Activated CD4-positive, alpha-beta T cell treated with anti-CD3 and anti-CD28 coated beads for 36 hours (primary cell): ENCODE measurements around the gene PPP5C. TPM values are rescaled to one million over a fixed set of nuclear protein-coding genes. Genes with fewer than 3 reads are reported as not detected.
"Not testable (repeated sequence)": the region's sequence is repeated elsewhere in the genome, so short reads cannot be mapped to it uniquely, and the experiment has no call there.

Experiments used
- ATAC-seq: fragments of 200-7000 bp; cut with Tn5 transposase; one replicate; pipeline ENCODE4 v1.10.0; 2021; ENCODE audit warnings: mild to moderate bottlenecking, moderate library complexity
- CTCF ChIA-PET: fragments of 350-600 bp; sonication (Branson Sonifier 250); formaldehyde crosslinking; loops from one replicate; lab custom pipeline; 2021; ENCODE audit warnings: antibody characterized with exemption; lab: Charles Lee
- POLR2A ChIA-PET: fragments of 350-600 bp; sonication (Branson Sonifier 250); formaldehyde crosslinking; loops from one replicate; lab custom pipeline; 2021; ENCODE audit warnings: antibody characterized with exemption, inconsistent platforms; lab: Charles Lee
- DNase-seq: peaks from one replicate; pipeline ENCODE4 v3.0.0-alpha.2; 2020
- H3K27ac Mint-ChIP-seq: one replicate; pipeline ENCODE4 v1.8.0; 2021; ENCODE audit warnings: mixed read lengths
- H3K27me3 Mint-ChIP-seq: one replicate; pipeline ENCODE4 v1.8.0; 2021; ENCODE audit warnings: mixed read lengths
- H3K36me3 Mint-ChIP-seq: one replicate; pipeline ENCODE4 v1.8.0; 2021; ENCODE audit warnings: low read depth, mixed read lengths
- H3K4me1 Mint-ChIP-seq: one replicate; pipeline ENCODE4 v1.8.0; 2021; ENCODE audit warnings: mixed read lengths
- H3K4me3 Mint-ChIP-seq: one replicate; pipeline ENCODE4 v1.8.0; 2021; ENCODE audit warnings: mild to moderate bottlenecking, moderate library complexity, mixed read lengths
- H3K9me3 Mint-ChIP-seq: one replicate; pipeline ENCODE4 v1.8.0; 2021; ENCODE audit warnings: low read depth, mixed read lengths
- intact Hi-C, 2 experiments: fragments of 100-400 bp; cut with DNase I in 1 of 2; cut with micrococcal nuclease in 1 of 2; formaldehyde crosslinking; loops; one replicate each; pipeline versions ENCODE4 v1.14.2 to v1.15.1; 2022 to 2024; cut with DNase I, micrococcal nuclease
- total RNA-seq, 2 experiments: library from RNA; stranded (reverse); gene quantifications; one replicate each; pipeline ENCODE4 v1.2.3, GENCODE V29; 2021

Gene PPP5C
- total RNA-seq, 2 experiments from 2014 or later: 100.0 to 129 TPM

DNA sequence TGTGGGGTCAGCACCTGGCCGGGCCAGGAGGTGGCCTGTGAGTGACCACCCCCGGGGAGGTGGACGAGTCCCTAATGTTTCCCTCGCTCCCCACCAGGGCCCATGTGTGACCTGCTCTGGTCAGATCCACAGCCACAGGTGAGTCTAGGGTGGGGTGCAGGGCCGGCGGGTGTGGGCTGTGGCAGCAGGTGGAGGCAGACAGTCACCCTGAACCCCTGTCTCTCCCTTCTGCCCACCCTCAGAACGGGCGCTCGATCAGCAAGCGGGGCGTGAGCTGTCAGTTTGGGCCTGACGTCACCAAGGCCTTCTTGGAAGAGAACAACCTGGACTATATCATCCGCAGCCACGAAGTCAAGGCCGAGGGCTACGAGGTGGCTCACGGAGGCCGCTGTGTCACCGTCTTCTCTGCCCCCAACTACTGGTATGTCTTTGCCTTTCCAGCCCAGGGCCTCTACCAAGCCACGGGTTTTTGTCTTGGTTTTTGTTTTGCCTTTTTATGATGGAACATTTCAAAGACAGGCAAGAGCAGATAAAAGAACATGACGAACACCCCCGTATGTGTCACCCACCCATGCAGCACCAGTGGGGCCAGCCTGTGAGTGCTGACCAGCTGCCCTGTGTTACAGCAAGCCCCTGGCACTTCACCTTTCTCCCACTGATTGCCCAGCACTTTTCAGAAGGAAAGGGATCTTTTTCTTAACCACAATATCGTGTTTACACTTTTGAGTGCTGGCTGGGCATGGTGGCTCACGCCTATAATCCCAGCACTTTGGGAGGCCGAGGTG, 41.6 kb downstream of the PPP5C start:
- no peaks in the 10 kb centered on the region for H3K27me3 Mint-ChIP-seq
- ATAC-seq (no peak), DNase-seq (no peak)
- CTCF ChIA-PET: interaction anchor here (0.6 kb wide), 1 partner anchor 127 kb away, joined by 3 read pairs; no protein-coding TSS in a partner anchor
- peaks cover 56% of the 10 kb centered on the region for H3K36me3 Mint-ChIP-seq
- POLR2A ChIA-PET: interaction anchor here (1.1 kb wide), 1 partner anchor 711 kb away, joined by 6 read pairs; no protein-coding TSS in a partner anchor
- no peaks in the 10 kb centered on the region for H3K9me3 Mint-ChIP-seq
- no peak overlapping the region for H3K27ac Mint-ChIP-seq
- no peaks in the 10 kb centered on the region for H3K4me1 Mint-ChIP-seq
- intact Hi-C loops: no loop called here
- H3K4me3 Mint-ChIP-seq: no peak overlapping the region

DNA sequence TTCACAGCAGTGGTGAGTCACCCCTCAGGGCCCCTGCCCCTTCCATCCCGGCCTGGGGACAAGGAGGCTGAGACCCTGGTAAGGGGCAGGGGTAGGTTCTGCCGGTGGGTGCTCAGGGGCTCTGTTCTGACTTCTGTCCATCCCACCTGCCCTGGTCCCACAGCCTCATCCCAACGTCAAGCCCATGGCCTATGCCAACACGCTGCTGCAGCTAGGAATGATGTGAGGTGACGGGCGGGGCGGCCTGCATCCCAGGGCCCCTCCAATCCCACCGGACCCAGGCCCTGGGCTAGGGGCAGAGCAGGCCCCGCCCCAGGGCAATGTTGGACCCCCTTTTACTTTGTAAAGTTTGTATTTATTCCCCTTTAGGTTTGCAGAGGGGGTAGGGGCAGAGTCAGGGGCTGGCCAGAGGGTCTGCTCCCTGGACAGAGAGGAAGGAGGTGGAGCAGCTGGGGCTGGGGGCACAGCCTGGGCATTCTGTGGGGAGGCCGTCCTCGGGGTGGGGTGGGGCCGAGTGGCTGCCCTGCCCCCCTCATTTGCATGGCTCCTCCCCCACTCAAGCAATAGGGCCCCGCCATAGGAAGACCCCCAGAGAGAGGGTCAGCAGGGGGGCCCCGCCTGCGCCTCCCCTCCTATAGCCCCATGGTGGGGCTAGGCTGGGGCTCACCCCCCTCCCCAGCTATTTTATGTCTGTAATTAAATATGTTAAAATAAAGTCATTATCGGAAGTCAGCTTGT, 43.4 kb downstream of the PPP5C start:
- Mint-ChIP-seq H3K4me1 (peaks cover 4% of the 10 kb centered on the region), H3K4me3 (no peak overlapping the region), H3K9me3 (no peaks in the 10 kb centered on the region), H3K27me3 (no peaks in the 10 kb centered on the region), H3K36me3 (peaks cover 48% of the 10 kb centered on the region), H3K27ac (no peak overlapping the region)
- ATAC-seq: no peak
- ChIA-PET CTCF (interaction anchor here (1.1 kb wide), 1 partner anchor 126 kb away, joined by 3 read pairs; no protein-coding TSS in a partner anchor), POLR2A (no interaction called here)
- DNase-seq: no peak
- intact Hi-C loops: no loop called here

DNA sequence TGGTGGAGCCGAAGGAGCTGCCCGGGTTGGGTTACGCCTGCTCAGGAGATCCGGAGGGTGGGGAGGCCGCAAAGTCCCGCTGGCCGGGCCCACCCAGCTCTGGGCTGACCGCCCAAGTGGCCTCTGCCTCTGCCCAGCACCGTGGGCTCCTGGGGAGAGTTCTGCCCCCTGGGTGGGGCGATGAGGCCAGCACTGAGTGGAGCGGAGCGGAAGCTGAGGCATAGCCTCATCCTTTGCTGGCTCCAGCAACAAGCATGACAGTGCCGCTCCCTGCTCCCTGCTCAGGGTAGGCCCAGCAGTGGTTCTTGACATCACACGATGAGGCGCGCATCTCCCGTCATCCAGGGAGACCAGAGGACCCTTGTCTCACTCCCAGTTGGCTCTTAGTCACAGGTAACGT, 44.0 kb downstream of the PPP5C start:
- ChIA-PET POLR2A (no interaction called here), CTCF (interaction anchor here (1.1 kb wide), 1 partner anchor 125 kb away, joined by 3 read pairs; no protein-coding TSS in a partner anchor)
- Mint-ChIP-seq H3K27ac (no peak overlapping the region), H3K4me3 (no peak overlapping the region), H3K9me3 (no peaks in the 10 kb centered on the region), H3K4me1 (peaks cover 4% of the 10 kb centered on the region), H3K36me3 (peaks cover 47% of the 10 kb centered on the region), H3K27me3 (no peaks in the 10 kb centered on the region)
- intact Hi-C loops: no loop called here
- DNase-seq (no peak), ATAC-seq (no peak)

DNA sequence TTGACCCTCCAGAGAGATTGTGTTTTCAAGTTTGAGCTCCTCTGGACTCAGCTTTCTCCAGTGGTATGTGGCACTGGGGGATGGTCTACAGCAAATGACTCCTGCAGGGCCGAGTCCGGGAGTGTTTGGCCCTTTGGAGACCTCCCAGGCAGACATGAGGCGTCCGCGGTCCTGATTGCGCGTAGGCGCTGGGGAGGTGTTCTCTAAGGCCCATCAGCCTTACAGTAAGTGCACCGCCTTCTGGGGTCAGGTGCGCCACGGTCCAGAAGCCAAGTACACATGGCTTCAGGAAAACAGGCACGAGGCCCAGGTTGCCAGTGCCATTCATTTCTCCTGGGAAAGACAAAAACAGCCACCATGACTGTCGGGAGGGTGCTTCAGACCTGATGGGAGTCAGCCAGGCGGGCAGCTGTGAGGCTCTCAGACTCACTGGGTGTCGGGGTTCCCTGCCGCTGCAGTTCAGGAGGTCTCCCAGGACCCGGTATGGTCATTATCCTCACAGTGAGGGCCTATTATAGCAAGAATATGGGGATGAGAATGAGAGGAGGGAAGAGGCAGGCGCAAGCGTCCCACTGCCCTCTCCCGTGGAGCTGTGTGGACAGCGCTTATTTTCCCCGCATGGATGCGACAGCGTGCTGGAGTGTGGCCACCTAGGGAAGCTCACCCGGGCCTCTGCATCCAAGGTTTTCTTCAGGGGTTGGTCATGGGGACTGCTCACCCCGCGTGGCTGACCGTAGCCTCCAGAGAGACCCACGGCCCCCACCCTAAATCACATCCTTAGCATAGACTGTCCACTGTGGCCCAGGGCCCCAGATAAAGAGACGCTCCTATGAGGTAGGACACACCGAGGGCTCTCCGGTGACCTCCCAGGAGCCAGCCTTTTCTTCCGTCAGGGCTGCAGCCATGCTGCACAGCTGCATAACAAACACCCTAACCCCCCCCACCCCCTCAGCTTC, 44.7 kb downstream of the PPP5C start:
- Mint-ChIP-seq H3K4me3 (no peak overlapping the region), H3K27ac (no peak overlapping the region), H3K27me3 (no peaks in the 10 kb centered on the region), H3K36me3 (peaks cover 43% of the 10 kb centered on the region), H3K4me1 (peaks cover 4% of the 10 kb centered on the region), H3K9me3 (no peaks in the 10 kb centered on the region)
- CTCF ChIA-PET: interaction anchor here (0.6 to 1.1 kb wide), 4 partner anchors 112 to 358 kb away, joined by 3 read pairs; no protein-coding TSS in a partner anchor
- POLR2A ChIA-PET: no interaction called here
- intact Hi-C loops: no loop called here
- ATAC-seq (no peak), DNase-seq (no peak)

DNA sequence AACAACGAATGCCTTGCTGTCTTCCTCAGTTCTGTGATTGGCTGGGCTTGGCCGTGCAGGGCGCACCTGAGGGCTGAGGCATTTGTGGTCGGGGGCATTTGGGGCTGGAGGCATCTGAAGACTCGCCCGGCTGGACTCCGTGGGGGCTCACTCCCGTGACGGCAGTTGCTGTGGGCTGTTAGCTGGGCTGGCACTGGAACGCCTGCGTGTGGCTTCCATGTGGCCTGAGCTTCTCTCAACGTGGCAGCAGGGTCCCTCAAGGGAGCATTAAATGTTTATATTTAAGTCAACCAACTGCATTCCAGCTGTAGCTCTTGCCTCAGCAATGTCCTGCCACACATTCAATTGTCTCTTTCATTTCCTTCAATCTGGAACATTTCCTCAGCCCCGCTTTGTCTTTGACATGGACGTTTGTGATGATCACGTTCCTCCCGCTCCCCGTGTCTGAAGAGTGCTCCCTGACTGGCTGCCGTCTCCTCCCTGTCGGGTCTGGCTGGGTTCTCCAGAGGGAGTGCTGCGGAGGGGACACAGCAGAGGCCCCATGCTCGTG, 45.4 kb downstream of the PPP5C start:
- POLR2A ChIA-PET: no interaction called here
- ATAC-seq (no peak), DNase-seq (no peak)
- no peak overlapping the region for H3K27ac Mint-ChIP-seq
- intact Hi-C loops: no loop called here
- H3K36me3 Mint-ChIP-seq: peaks cover 37% of the 10 kb centered on the region
- peaks cover 4% of the 10 kb centered on the region for H3K4me1 Mint-ChIP-seq
- CTCF ChIA-PET: interaction anchor here (0.6 to 1.0 kb wide), 3 partner anchors 112 to 359 kb away, joined by 3 read pairs; no protein-coding TSS in a partner anchor
- H3K4me3 Mint-ChIP-seq: no peak overlapping the region
- H3K27me3 Mint-ChIP-seq: no peaks in the 10 kb centered on the region
- H3K9me3 Mint-ChIP-seq: no peaks in the 10 kb centered on the region

DNA sequence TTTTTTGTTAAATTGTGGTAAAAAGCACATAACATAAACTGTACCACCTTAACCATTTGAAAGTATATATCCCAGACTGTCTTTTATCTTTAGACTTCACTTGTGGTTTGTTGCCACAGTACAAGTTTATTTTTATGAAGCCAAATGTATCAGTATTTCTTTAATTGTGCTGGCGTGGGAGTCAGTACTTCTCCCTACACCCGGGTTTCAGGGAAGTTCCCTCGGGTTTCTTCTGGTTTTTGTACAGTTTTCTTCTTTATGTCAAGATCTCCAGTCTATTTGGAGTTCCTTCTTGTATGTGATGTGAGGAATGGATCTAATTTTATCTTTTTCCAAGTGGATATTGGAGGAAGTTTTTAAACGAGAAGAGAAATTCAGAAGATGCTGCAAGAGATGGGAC, 46.0 kb downstream of the PPP5C start:
- Mint-ChIP-seq H3K27ac (no peak overlapping the region), H3K36me3 (peaks cover 33% of the 10 kb centered on the region), H3K4me3 (no peak overlapping the region), H3K9me3 (no peaks in the 10 kb centered on the region), H3K27me3 (peaks cover 3% of the 10 kb centered on the region), H3K4me1 (peaks cover 4% of the 10 kb centered on the region)
- ATAC-seq (no peak), DNase-seq (no peak)
- CTCF ChIA-PET: interaction anchor here (1.0 kb wide), 1 partner anchor 113 kb away, joined by 3 read pairs; no protein-coding TSS in a partner anchor
- POLR2A ChIA-PET: no interaction called here
- intact Hi-C loops: no loop called here

DNA sequence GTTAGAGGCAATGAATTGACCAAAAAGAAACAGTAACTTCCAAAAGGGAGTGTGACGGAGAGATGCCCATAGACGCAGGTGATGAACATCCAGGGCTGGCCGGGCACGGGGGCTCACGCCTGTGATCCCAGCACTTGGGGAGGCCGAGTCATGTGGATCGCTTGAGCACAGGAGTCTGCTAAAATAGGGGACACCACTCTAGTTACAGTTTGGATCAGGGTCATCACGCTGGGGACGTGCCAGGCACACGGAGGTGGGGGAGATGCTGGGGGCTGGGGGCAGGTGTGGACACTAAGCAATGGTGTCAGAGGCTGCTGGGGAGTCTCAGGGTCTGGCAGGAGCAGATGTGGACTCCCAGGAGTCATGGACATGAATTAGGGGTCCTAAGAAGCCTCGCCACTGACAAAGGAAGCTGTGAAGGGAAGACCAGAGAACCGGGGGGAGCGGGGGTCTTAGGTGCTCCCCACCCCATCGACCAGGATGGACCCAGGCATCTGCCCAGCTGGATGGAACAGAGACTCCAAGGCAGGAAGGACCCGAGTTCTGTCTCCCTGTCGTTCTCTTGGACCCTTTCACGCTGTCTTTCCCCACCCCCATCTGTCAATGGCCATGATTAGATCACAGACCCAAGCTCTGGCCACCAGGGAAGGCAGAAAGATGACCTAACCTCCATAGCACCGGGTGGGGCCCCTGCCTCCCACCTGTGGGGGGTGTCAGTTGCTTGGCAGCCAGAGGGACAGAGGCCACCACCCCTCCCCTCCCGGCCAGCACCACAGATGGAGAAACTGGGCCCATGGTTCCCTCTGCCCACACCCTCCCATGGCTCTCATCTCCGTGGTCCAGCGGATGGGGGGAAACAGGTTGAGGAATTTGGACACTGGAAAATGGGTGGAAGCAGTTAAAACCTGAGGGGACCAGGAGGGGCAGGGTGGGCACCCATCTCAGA, 46.8 kb downstream of the PPP5C start:
- ChIA-PET POLR2A (no interaction called here), CTCF (interaction anchor here (0.8 to 2.6 kb wide), 7 partner anchors 8 to 120 kb away, joined by 3 to 11 read pairs (median 7); no protein-coding TSS in a partner anchor)
- H3K9me3 Mint-ChIP-seq: no peaks in the 10 kb centered on the region
- no peak for ATAC-seq
- H3K27ac Mint-ChIP-seq: no peak overlapping the region
- no peak for DNase-seq
- H3K4me1 Mint-ChIP-seq: peaks cover 4% of the 10 kb centered on the region
- no peak overlapping the region for H3K4me3 Mint-ChIP-seq
- peaks cover 27% of the 10 kb centered on the region for H3K36me3 Mint-ChIP-seq
- intact Hi-C loops: loop anchor here (2.0 kb wide), 2 partner anchors 47 to 93 kb away; partner anchors contain the start of gene PPP5C (in 1 of the 2)
- peaks cover 3% of the 10 kb centered on the region for H3K27me3 Mint-ChIP-seq

DNA sequence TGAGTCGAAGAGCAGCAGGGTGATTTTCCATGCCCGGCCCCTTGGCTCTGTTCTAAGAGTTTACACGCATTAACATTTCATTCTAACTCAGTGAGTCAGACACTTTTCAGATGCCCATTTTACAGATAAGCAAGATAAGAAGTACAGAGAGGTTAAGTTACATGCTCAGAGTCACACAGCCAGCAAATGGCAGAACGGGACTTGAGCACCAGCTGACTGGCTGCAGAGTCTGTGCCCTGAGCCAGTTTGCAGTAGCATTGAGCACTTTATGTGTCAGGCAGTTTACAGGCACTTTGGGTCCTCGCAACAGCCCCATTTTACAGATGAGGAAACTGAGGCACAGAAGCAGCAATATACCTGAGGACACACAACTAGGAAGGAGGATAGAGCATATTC, 47.5 kb downstream of the PPP5C start:
- peaks cover 22% of the 10 kb centered on the region for H3K36me3 Mint-ChIP-seq
- peaks cover 3% of the 10 kb centered on the region for H3K27me3 Mint-ChIP-seq
- H3K9me3 Mint-ChIP-seq: no peaks in the 10 kb centered on the region
- CTCF ChIA-PET: interaction anchor here (0.6 to 2.6 kb wide), 13 partner anchors 9 to 542 kb away, joined by 3 to 11 read pairs (median 5); no protein-coding TSS in a partner anchor
- H3K27ac Mint-ChIP-seq: no peak overlapping the region
- DNase-seq (no peak), ATAC-seq (no peak)
- H3K4me3 Mint-ChIP-seq: no peak overlapping the region
- H3K4me1 Mint-ChIP-seq: peaks cover 4% of the 10 kb centered on the region
- POLR2A ChIA-PET: no interaction called here
- intact Hi-C loops: loop anchor here (2.0 kb wide), 2 partner anchors 48 to 92 kb away; partner anchors contain the start of gene PPP5C (in 1 of the 2)

DNA sequence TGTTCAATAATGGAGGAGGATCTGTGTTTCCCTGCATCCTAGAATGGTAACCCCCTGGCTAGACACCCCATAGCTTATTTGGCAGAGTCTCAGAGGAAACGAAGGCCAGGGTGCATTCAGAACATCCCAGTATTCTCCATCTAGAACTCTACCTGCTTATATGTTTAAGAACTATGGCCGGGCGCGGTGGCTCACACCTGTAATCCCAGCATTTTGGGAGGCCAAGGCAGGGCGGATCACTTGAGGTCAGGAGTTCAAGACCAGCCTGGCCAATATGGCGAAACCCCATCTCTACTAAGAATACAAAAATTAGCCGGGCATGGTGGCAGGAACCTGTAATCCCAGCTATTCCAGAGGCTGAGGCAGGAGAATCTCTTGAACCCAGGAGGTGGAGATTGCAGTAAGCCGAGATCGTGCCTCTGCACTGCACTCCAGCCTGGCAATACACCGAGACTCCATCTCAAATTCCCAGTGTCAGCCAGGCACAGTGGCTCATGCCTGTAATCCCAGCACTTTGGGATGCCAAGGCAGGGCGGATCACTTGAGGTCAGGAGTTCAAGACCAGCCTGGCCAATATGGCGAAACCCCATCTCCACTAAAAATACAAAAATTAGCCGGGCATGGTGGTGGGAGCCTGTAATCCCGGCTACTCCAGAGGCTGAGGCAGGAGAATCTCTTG, 51.1 kb downstream of the PPP5C start:
- H3K4me3 Mint-ChIP-seq, H3K4me1 Mint-ChIP-seq, POLR2A ChIA-PET, H3K9me3 Mint-ChIP-seq, DNase-seq, H3K36me3 Mint-ChIP-seq, ATAC-seq, H3K27ac Mint-ChIP-seq: not testable (repeated sequence)
- H3K27me3 Mint-ChIP-seq: peaks cover 17% of the 10 kb centered on the region
- CTCF ChIA-PET: interaction anchor here (0.5 to 2.6 kb wide), 5 partner anchors 87 to 162 kb away, joined by 3 to 19 read pairs (median 3); no protein-coding TSS in a partner anchor
- intact Hi-C loops: loop anchor here in 1 of 2 experiments (5.0 kb wide), 1 partner anchor 264 kb away; the partner anchor contains the start of gene DACT3
